Measurements from ENCODE around the gene KATNAL2. TPM values are rescaled to one million over a fixed set of nuclear protein-coding genes. Genes with fewer than 3 reads are reported as not detected.

Gene KATNAL2
- not detected in 2 replicates for total RNA-seq (2013; cell fraction: nucleolus; rRNA removed)
- total RNA-seq (2014; rRNA removed) (1.7 and 1.8 TPM in 2 replicates), total RNA-seq (2014; rRNA removed; fragmentation: Illumina TruSeq; extraction: Trizol) (1.9 and 2.4 TPM in 2 replicates), total RNA-seq (2021) (1.9 and 2.1 TPM in 2 replicates), polyA plus RNA-seq (2011; rRNA removed) (0.20 and 0.33 TPM in 2 replicates), polyA plus RNA-seq (2014; fragmentation: Illumina TruSeq; extraction: Trizol) (1.2 and 1.8 TPM in 2 replicates), polyA plus RNA-seq (2014; fragmentation: Nextera tagmentation; extraction: Ambion mirVana) (under 1 TPM; 0.53 to 0.95 TPM), polyA plus RNA-seq (2014; rRNA removed) (2.1 and 2.9 TPM in 2 replicates), polyA plus RNA-seq (2016; fragmentation: Nextera tagmentation; extraction: Ambion mirVana) (1 to 10 TPM; 1.7 to 1.9 TPM), polyA minus RNA-seq (2011; rRNA and poly(A)+ RNA removed) (0.22 TPM in 1 of 2 replicates, not detected in the other), Bru-seq, nascent RNA (percentile 8 among the genes with signal in this experiment), BruChase-seq, experiment 1, labeled RNA remaining after a 6-hour chase (percentile 6 among the genes with signal in this experiment), BruChase-seq, experiment 2, labeled RNA remaining after a 2-hour chase (percentile 6 among the genes with signal in this experiment)
- polyA plus RNA-seq (2011; ENCODE audit: low read depth): 0.81 TPM
- 0.16 and 0.42 TPM in 2 replicates for polyA plus RNA-seq (2011; cell fraction: cytosol; rRNA removed)
- 0.57 and 0.60 TPM in 2 replicates for polyA plus RNA-seq (2011; cell fraction: nucleus; rRNA removed)
- 1.2 and 1.3 TPM in 2 replicates for polyA plus RNA-seq (2012)
- polyA minus RNA-seq (2011; cell fraction: cytosol; rRNA and poly(A)+ RNA removed): not detected in 2 replicates
- 0.60 TPM in 1 of 2 replicates, not detected in the other for polyA minus RNA-seq (2011; cell fraction: nucleus; rRNA and poly(A)+ RNA removed)
- long read RNA-seq, experiment 1: 0 reads
- long read RNA-seq, experiment 2, partial matches to known transcripts: 0 of 3 reads
- long read RNA-seq, experiment 2, other reads (novel, unspliced or antisense): 3 of 3 reads

GRCh38 chr18:46917108-46917802, at the start of gene KATNAL2, which contains the start of gene PIAS2:
TSS of gene KATNAL2 (plus strand) at chr18:46917602. CDS start at chr18:46946873, 29,271 bp downstream.
TSS of gene PIAS2 (minus strand) at chr18:46917507. CDS start at chr18:46917345, 162 bp downstream.
- ATAC-seq (peak; percentile 90), FAIRE-seq (no peak), DNase-seq (ENCODE audit: low read depth, low spot score) (no peak)
- SMC1A ChIA-PET (ENCODE audit: uncharacterized antibody, unreplicated experiment): interaction anchor here (0.8 to 1.4 kb wide), 7 partner anchors 24 to 262 kb away, joined by 3 to 7 read pairs (median 3); no protein-coding TSS in a partner anchor
- BruUV-seq (replicated peaks): no TSS peak
- Histone ChIP-seq H3K27me3 (replicated peaks in 1 of 2; ENCODE audit: control insufficient read depth in 2 of 2, insufficient read depth in 2 of 2, low read length in 1 of 2) (no peaks in the 10 kb centered on the region), H3K9ac (ENCODE audit: control insufficient read depth, insufficient read depth, low read length) (peak within 1 kb of the TSS; percentile 90), H3K4me3 (peak within 1 kb of the TSS; percentile 94), H3K4me2 (ENCODE audit: control insufficient read depth, insufficient read depth) (peak within 1 kb of the TSS; percentile 92), H3K36me3 (ENCODE audit: control insufficient read depth in 2 of 2, insufficient read depth in 2 of 2, low read length in 1 of 2) (no peaks in the 10 kb centered on the region), H4K20me1 (ENCODE audit: control insufficient read depth, insufficient read depth) (no peaks in the 10 kb centered on the region), H3K27ac (ENCODE audit: control insufficient read depth, insufficient read depth) (peak within 1 kb of the TSS; percentile 82), H2AFZ (ENCODE audit: control insufficient read depth, low read depth, low read length) (peak within 1 kb of the TSS; percentile 94), H3K79me2 (ENCODE audit: control insufficient read depth, insufficient read depth, low read length) (peaks cover 39% of the 10 kb centered on the region), H3K4me1 (ENCODE audit: control insufficient read depth, insufficient read depth, low read length) (no peaks in the 10 kb centered on the region; the same call in 1 of the 2 replicates), H3K9me3 (replicated peaks; ENCODE audit: control insufficient read depth, insufficient read depth, low read length) (no peaks in the 10 kb centered on the region)
- POLR2A ChIA-PET: interaction anchor here (1.4 to 1.6 kb wide), 2 partner anchors 24 to 26 kb away, joined by 5 to 7 read pairs; no protein-coding TSS in a partner anchor
- CTCF ChIA-PET: interaction anchor here (0.6 to 1.6 kb wide), 8 partner anchors 24 to 261 kb away, joined by 3 to 6 read pairs (median 3); no protein-coding TSS in a partner anchor
- RAD21 ChIA-PET (ENCODE audit: unreplicated experiment): interaction anchor here (1.0 to 2.0 kb wide), 12 partner anchors 20 to 636 kb away, joined by 3 to 13 read pairs (median 4); no protein-coding TSS in a partner anchor
- in situ Hi-C loops (cut with MboI): no loop called here
- intact Hi-C loops (cut with micrococcal nuclease; ENCODE audit: unreplicated experiment): loop anchor here (10.0 kb wide), 2 partner anchors 248 to 262 kb away; partner anchors contain the start of gene LOXHD1
- WGBS (ENCODE audit: insufficient coverage, insufficient replicate concordance, low lambda C conversion rate, missing lambda C conversion rate): under 1% methylated on average over 54 of the region's 107 CpGs
- no peak for TF ChIP-seq ATF7 (IDR thresholded peaks at IDR 0.05; ENCODE audit: low read depth)
- peak; percentile 83 for TF ChIP-seq IKZF1 (conservative IDR thresholded peaks at IDR 0.05)
- TF ChIP-seq EGR1 (IDR thresholded peaks at IDR 0.05; ENCODE audit: borderline replicate concordance in 1 of 2, low read depth in 2 of 2, low read length in 2 of 2): peak; percentile 22 to 75
- peak; percentile 93 for TF ChIP-seq GATAD2B (conservative IDR thresholded peaks at IDR 0.05; ENCODE audit: low read depth)
- no peak for TF ChIP-seq CUX1 (IDR thresholded peaks at IDR 0.05; ENCODE audit: insufficient replicate concordance, low read depth, low read length)
- TF ChIP-seq BCL3 (IDR thresholded peaks at IDR 0.05; ENCODE audit: borderline replicate concordance, insufficient read depth, low read depth, low read length, poor library complexity, severe bottlenecking): peak; percentile 12
- TF ChIP-seq ZSCAN29 (IDR thresholded peaks at IDR 0.05): no peak
- no peak for TF ChIP-seq SIN3A (IDR thresholded peaks at IDR 0.05; ENCODE audit: low read depth, low read length)
- no peak for TF ChIP-seq SKIL (IDR thresholded peaks at IDR 0.05; ENCODE audit: low read depth, poor library complexity, severe bottlenecking)
